Stimulated activated CD8-positive, alpha-beta memory T cell treated with anti-CD3 and anti-CD28 coated beads, Interleukin-4, amount 100 ng/mL, for 24 hours (primary cell): ENCODE measurements around the gene RARS1.

Experiments
- DNase-seq: peaks from one replicate; pipeline ENCODE4 v3.0.0-alpha.2; 2020; ENCODE audit warnings: low read depth

Gene RARS1

DNA sequence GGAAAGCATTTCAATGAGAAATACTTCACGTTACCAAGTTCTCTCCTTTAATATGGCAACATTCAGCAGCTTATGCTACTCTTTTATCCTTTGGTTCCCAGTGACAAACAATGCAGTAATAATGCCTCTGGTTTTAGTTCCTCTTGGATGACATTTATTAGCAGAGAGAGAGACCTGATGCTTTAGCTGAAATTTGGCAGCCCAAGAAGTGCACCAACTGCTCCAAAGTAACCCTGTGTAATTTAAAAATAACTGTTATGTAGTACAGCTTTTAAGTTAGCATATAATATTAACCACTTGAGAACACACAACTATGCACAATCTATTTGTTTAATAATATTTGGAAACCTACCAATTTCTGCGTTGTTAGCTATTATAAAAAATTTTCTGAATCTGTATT, 71.1 kb downstream of the RARS1 start:
- DNase-seq, result no peak

- no peak for DNase-seq
These were observed 76.0 kb downstream of the RARS1 start for GRCh38 chr5:168562279-168562678.

GRCh38 chr5:168563959-168564358, 77.7 kb downstream of the RARS1 start:
- no peak for DNase-seq

- no peak for DNase-seq
These were observed 82.5 kb downstream of the RARS1 start for GRCh38 chr5:168568738-168569137.
